Esophagus mucosa (tissue), 1 donor: ENCODE data around the gene PRKG1. TPM values are rescaled to one million over a fixed set of nuclear protein-coding genes. Genes with fewer than 3 reads are reported as not detected.
"Not testable (repeated sequence)": the region's sequence is repeated elsewhere in the genome, so short reads cannot be mapped to it uniquely, and the experiment has no call there.

Experiments
- ATAC-seq: fragments of 200-7000 bp; cut with Tn5 transposase; one replicate; pipeline ENCODE4 v1.9.1; 2020
- total RNA-seq: library from RNA; stranded (reverse); gene quantifications from one replicate; pipeline ENCODE4 v1.2.4, GENCODE V29; 2023
- donor health status: DM: yes; HTN: yes; CAD: no.

The PRKG1 gene
- total RNA-seq, 1 donor from 2014 or later = 0.80 TPM

DNA sequence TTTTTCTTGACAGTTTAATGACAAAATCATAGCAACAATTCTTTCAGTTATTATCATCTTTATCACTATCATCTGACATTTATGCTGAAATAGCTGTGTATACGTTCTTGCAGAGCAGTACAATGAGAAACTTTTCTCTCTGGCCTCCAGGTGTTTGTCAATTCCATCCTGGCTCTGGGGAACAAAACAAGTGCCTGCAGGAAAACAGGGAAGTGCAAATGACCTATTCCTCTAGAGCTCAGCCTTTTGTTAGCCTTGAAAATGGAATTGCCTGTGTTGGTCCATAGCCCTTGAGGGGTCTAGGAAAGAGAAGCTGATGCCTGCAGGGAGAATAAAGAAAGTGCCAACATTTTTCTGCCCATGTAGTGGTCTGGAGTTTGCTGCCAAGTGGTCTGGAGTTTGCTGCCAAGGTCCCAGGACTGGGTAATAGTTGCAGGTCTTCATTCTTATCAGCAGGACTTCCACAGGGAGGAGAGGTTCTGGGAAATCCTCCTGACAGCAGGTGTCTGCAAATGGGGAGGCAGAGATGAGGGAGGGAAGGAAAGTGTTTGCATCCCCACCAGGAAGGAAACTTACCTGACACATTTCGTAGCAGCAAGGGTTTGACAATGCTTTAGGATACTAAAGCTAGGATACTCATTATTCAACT is 635.2 kb downstream of the PRKG1 start:
- no peak for ATAC-seq

- no peak for ATAC-seq
These were observed 637.2 kb downstream of the PRKG1 start for GRCh38 chr10:51711519-51711891.

DNA sequence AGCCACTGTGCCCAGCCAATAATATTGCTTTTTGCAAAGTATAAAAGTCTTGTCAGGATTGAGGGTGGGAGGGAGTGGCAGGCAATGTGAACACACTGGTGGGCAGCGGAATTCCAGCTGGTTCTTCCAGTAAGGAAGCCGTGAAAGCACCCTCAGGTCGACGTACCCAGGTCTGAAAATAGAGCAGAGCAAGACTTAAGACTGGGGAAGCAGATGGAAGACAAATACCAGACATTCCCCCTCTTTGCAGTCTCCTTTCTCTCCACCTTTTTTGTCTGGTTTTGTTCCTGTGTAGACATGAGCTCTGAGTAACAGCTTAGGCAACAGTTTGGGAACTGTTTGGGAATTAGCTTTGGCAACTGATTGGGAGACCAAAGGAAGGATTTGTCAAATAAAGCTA is 642.7 kb downstream of the PRKG1 start:
- no peak for ATAC-seq

DNA sequence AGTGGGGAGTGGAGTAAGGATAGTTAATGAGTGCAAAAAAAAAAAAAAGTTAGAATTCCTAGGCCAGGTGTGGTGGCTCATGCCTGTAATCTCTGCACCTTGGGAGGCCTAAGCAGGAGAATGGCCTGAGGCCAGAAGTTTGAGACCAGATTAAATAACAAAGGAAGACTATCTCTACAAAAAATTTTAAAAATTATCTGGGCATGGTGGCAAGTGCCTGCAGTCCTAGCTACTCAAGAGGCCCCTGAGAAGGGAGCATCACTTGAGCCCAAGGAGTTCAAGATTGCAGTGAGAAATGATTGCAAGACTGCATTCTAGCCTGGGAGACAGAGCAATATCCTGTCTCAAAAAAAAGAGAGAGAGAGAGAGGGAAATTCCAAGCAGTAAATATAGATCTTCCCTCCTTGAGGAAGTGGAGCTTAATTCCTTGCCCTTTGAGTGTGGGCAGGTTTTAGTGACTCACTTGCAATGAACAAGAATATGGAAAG is 644.6 kb downstream of the PRKG1 start:
- ATAC-seq = no peak

DNA sequence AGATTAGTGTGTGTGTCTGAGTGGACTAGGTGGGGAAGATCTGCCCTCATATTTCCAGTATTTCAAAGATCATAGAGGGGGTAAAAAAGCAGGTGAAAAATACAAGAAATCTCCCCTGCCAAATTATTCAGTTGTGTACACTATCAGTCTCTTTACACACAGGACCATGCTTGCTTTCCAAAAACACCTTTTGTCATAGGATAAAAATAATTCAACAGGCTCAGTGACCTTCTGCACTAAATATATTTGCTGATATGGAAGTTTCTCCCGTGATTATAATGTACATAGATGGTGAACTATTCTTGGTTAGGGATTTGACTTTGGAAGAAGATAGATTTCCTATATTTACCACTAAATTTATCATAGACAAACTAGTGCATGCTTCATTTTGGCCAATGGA is 649.8 kb downstream of the PRKG1 start:
- no peak for ATAC-seq

- no peak for ATAC-seq
These were observed 655.7 kb downstream of the PRKG1 start for GRCh38 chr10:51729822-51730555.

DNA sequence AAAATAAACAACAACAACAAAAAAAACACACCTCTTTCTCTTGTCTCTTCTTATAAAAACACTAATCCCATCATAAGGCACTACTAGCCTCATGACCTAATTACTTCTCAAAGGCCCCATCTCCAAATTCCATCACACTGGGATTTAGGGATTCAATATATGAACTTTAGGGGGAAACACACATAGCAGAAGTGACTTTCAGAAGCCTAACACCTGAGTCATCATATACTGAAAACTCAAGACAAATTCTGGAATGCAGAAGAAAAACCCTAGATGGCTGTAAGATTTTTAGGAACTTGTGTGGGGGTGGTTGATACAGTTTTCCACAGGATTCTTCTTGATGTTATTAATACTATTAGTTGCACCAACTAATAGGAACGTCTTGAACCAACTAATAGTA is 658.8 kb downstream of the PRKG1 start:
- ATAC-seq = no peak

- ATAC-seq = no peak
These were observed 668.9 kb downstream of the PRKG1 start for GRCh38 chr10:51743146-51743545.

- no peak for ATAC-seq
These were observed 670.1 kb downstream of the PRKG1 start for GRCh38 chr10:51744235-51745000.

DNA sequence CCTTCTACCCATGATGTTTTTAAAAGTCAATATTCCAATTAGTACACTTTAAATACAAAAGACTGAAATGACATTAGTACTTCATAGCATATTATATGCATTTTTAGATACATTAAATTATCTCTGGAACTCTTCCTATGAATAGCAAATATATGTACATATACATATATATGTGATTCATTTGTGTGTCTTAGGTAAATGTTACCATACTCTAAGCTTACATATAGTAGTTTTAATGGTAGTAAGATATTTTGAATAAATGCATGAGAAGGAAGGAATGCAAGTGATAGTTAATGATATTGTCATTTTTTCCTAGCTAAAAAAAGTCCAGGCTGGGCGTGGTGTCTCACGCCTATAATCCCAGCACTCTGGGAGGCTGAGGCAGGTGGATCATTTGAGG is 671.1 kb downstream of the PRKG1 start:
- no peak for ATAC-seq

GRCh38 chr10:51747216-51747615 is 672.9 kb downstream of the PRKG1 start:
- ATAC-seq = no peak

- no peak for ATAC-seq
These were observed 674.7 kb downstream of the PRKG1 start for GRCh38 chr10:51748959-51749358.

GRCh38 chr10:51758366-51758765 is 684.1 kb downstream of the PRKG1 start:
- no peak for ATAC-seq

GRCh38 chr10:51758838-51759237 is 684.6 kb downstream of the PRKG1 start:
- not testable (repeated sequence) for ATAC-seq

DNA sequence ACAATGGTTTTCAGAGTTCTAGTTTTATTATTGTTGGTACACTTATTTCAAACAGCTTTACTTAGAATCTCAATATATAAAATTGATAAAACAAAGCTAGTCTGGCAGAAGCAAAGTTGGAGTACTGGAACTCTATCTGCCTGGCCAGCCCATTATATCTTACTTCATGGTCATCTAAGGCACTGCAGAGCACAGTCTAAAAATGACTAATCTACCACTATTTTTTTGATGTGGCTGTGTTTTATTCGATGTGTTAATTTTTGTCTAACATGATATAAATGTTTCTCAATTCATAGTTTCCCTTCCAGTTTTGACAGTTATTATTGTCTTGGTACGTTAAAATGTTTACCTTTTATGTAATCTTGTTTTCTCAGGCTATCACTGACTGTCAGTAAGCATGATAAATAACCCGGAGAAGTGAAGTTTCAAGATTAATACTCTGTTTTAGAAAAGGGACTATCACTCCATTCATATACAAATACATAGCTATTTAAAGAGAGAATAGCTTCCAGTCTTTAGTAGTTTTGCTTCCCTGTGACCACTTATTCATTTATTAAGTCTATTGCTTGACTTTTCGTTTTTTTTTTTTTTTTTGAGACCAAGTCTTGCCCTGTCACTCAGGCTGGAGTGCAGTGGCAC is 685.7 kb downstream of the PRKG1 start:
- no peak for ATAC-seq

GRCh38 chr10:51760864-51761640 is 686.8 kb downstream of the PRKG1 start:
- ATAC-seq = no peak

GRCh38 chr10:51763746-51764145 is 689.5 kb downstream of the PRKG1 start:
- peak; percentile 95 for ATAC-seq

- ATAC-seq = no peak
These were observed 691.1 kb downstream of the PRKG1 start for GRCh38 chr10:51765284-51765971.

DNA sequence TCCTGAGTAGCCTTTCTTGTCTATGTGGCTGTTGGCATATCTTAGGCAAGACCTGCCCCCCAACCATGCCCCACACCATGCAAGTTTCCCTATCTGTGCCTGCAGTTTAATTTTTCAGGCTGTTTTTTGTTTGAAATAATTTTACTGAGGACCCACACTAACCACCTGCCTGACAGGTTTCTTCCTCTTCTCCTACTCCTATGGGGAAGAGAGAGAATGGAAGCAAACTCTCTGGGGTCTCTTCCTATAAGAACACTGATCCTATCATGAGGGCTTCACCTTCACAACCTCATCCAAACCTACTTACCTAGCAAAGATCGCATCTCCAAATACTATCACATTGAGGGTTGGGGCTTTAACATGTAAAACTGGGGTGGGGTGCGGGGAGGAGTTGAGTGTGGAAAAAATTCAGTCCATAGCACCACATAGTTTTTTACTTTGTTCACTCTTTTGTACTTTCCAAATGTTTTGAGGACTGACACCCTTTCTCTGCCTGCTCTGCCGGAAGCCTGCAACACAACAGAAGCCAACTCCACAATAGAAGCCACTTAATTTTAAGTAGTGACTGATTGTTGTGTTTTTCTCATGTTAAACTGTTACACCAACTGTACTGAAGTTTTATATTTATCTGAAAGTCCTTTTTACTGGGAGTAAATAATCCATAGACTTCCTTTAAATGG is 692.3 kb downstream of the PRKG1 start:
- ATAC-seq = no peak

- no peak for ATAC-seq
These were observed 692.9 kb downstream of the PRKG1 start for GRCh38 chr10:51767103-51767763.
